Endothelial cell (in vitro differentiated cells): ENCODE results near the gene ZNF407. TPM values are rescaled to one million over a fixed set of nuclear protein-coding genes. Genes with fewer than 3 reads are reported as not detected.

Experiments used
- DNase-seq: peaks from one replicate; pipeline ENCODE4 v3.0.0; 2021; ENCODE audit warnings: low spot score
- H3K27ac Mint-ChIP-seq: one replicate; pipeline ENCODE4 v1.8.0; 2021; ENCODE audit warnings: mixed read lengths, inconsistent platforms; ENCODE audit not compliant: unreplicated experiment
- H3K27me3 Mint-ChIP-seq: one replicate; pipeline ENCODE4 v1.8.0; 2021; ENCODE audit warnings: mild to moderate bottlenecking, moderate library complexity, mixed read lengths, inconsistent platforms; ENCODE audit not compliant: unreplicated experiment
- H3K36me3 Mint-ChIP-seq: one replicate; pipeline ENCODE4 v1.8.0; 2021; ENCODE audit warnings: mild to moderate bottlenecking, low read depth, mixed read lengths, inconsistent platforms; ENCODE audit not compliant: unreplicated experiment
- H3K4me1 Mint-ChIP-seq: one replicate; pipeline ENCODE4 v1.8.0; 2021; ENCODE audit warnings: mild to moderate bottlenecking, mixed read lengths, inconsistent platforms; ENCODE audit not compliant: unreplicated experiment
- H3K4me3 Mint-ChIP-seq: one replicate; pipeline ENCODE4 v1.8.0; 2021; ENCODE audit warnings: mild to moderate bottlenecking, mixed read lengths, inconsistent platforms; ENCODE audit not compliant: unreplicated experiment
- H3K9me3 Mint-ChIP-seq: one replicate; pipeline ENCODE4 v1.8.0; 2021; ENCODE audit warnings: mixed read lengths, inconsistent platforms; ENCODE audit not compliant: unreplicated experiment
- CTCF ChIP-seq: fragments of 200-600 bp; sonication (generic); IDR thresholded peaks from one replicate; pipeline ENCODE4 v1.5.0; 2021; ENCODE audit warnings: antibody characterized with exemption; ENCODE audit not compliant: unreplicated experiment
- total RNA-seq: library from RNA; stranded (reverse); fragmentation: NEBNext Ultra II Directional; extraction: Animal tissue kit (Norgen Biotek cat#: 25700); gene quantifications from one replicate; pipeline ENCODE4 v1.2.1, GENCODE V29; 2021; ENCODE audit not compliant: unreplicated experiment

ZNF407 gene
- total RNA-seq, 1 donor from 2014 or later: 16.8 TPM

- TF ChIP-seq CTCF: no peak
- no peaks in the 10 kb centered on the region for H3K9me3 Mint-ChIP-seq
- H3K27me3 Mint-ChIP-seq: peaks cover 3% of the 10 kb centered on the region
- no peak overlapping the region for H3K27ac Mint-ChIP-seq
- no peak for DNase-seq
- no peaks in the 10 kb centered on the region for H3K36me3 Mint-ChIP-seq
- peaks cover 19% of the 10 kb centered on the region for H3K4me1 Mint-ChIP-seq
- no peak overlapping the region for H3K4me3 Mint-ChIP-seq
These were observed 192.8 kb downstream of the ZNF407 start for GRCh38 chr18:74790451-74790850.

DNA sequence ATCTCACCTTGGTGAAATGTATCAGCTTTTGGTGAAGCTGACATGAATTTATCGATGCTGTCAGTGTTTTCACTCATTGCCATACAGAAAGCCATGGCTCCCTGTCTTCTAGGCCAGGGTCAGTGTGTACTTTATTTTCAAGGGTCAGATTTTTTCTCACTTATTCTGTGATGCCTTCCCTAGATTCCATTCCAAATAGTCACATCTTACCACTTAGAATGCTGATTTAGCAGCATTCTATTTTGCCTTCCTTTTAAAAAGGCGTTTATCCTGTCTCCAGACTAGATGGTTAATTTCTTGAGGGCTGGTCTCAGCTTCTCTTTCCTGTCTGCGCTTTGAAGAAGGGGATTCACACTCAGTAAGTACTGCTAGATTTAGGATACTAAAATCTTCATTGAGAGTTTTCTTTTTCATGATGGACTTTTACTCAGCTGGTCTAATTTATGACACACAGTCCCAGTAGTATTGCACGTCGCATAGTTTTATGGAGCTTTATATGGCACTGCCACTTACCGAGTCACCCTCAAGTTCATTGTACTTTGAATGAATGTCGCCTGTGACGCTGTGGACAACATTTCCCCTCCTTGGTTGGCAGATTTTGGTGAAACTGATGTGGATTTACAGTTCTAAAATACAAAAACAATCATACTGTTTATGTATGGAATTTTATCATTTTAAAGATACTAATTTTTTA, 194.0 kb downstream of the ZNF407 start:
- peaks cover 19% of the 10 kb centered on the region for H3K4me1 Mint-ChIP-seq
- no peak overlapping the region for H3K27ac Mint-ChIP-seq
- no peaks in the 10 kb centered on the region for H3K36me3 Mint-ChIP-seq
- no peaks in the 10 kb centered on the region for H3K9me3 Mint-ChIP-seq
- peaks cover 3% of the 10 kb centered on the region for H3K27me3 Mint-ChIP-seq
- TF ChIP-seq CTCF: no peak
- no peak overlapping the region for H3K4me3 Mint-ChIP-seq
- no peak for DNase-seq

- no peak overlapping the region for H3K4me3 Mint-ChIP-seq
- H3K9me3 Mint-ChIP-seq: no peaks in the 10 kb centered on the region
- TF ChIP-seq CTCF: no peak
- H3K27ac Mint-ChIP-seq: no peak overlapping the region
- no peaks in the 10 kb centered on the region for H3K36me3 Mint-ChIP-seq
- peaks cover 3% of the 10 kb centered on the region for H3K27me3 Mint-ChIP-seq
- peaks cover 19% of the 10 kb centered on the region for H3K4me1 Mint-ChIP-seq
- no peak for DNase-seq
These were observed 196.1 kb downstream of the ZNF407 start for GRCh38 chr18:74793746-74794145.

DNA sequence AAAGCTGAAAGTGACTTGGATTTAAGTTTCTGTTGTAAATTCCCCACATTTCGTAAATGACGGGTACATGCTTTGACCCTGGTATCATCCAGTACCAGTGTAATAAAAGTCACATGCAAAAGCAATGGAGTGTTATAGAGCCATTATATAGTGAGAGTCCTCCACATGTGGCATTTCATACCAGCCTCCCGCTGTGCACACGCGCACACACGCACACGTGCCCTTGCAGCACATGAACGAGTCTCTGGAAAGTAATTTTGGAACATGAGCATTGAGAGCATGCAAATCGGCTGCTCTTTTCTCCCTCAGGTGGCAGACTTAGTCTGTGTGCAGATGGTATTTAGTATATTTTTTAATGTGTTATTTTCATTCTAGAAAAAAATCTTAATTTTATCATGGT, 198.1 kb downstream of the ZNF407 start:
- H3K9me3 Mint-ChIP-seq: no peaks in the 10 kb centered on the region

More for the DNA sequence above, 198.1 kb downstream of the ZNF407 start:
- TF ChIP-seq CTCF: no peak
- no peak overlapping the region for H3K27ac Mint-ChIP-seq
- H3K36me3 Mint-ChIP-seq: no peaks in the 10 kb centered on the region
- no peaks in the 10 kb centered on the region for H3K27me3 Mint-ChIP-seq
- no peak for DNase-seq
- no peak overlapping the region for H3K4me3 Mint-ChIP-seq
- H3K4me1 Mint-ChIP-seq: peaks cover 13% of the 10 kb centered on the region
